ENCODE results near the gene TMPRSS11B.
"Not testable (repeated sequence)": the region's sequence is repeated elsewhere in the genome, so short reads cannot be mapped to it uniquely, and the experiment has no call there.

The TMPRSS11B gene

GRCh38 chr4:68218044-68218443 is 27.4 kb downstream of the TMPRSS11B start:
- DNase-seq (ENCODE audit: low spot score) (no peak), FAIRE-seq (no peak)

- no peak for FAIRE-seq
- no peak for DNase-seq (ENCODE audit: low spot score)
Measured at GRCh38 chr4:68216501-68216900, 29.0 kb downstream of the TMPRSS11B start.

- no peak for DNase-seq (ENCODE audit: low spot score)
- no peak for FAIRE-seq
Measured at GRCh38 chr4:68209003-68209402, 36.5 kb downstream of the TMPRSS11B start.

- FAIRE-seq: not testable (repeated sequence)
Measured at GRCh38 chr4:68194305-68194704, 51.2 kb downstream of the TMPRSS11B start.

GRCh38 chr4:68193194-68193593 is 52.3 kb downstream of the TMPRSS11B start:
- DNase-seq (ENCODE audit: low spot score): no peak
- no peak for FAIRE-seq

More at GRCh38 chr4:68194305-68194704, 51.2 kb downstream of the TMPRSS11B start:
- DNase-seq (ENCODE audit: low spot score): not testable (repeated sequence)

- FAIRE-seq (no peak), DNase-seq (ENCODE audit: low spot score) (no peak)
Measured at GRCh38 chr4:68187145-68187544, 58.3 kb downstream of the TMPRSS11B start.

- DNase-seq (ENCODE audit: low spot score) (no peak), FAIRE-seq (no peak)
Measured at GRCh38 chr4:68184923-68185322, 60.6 kb downstream of the TMPRSS11B start.

- FAIRE-seq (no peak), DNase-seq (ENCODE audit: low spot score) (no peak)
Measured at GRCh38 chr4:68183417-68183816, 62.1 kb downstream of the TMPRSS11B start.

- FAIRE-seq: no peak
- DNase-seq (ENCODE audit: low spot score): no peak
Measured at GRCh38 chr4:68182382-68182820, 63.1 kb downstream of the TMPRSS11B start.

GRCh38 chr4:68180849-68181526 is 64.5 kb downstream of the TMPRSS11B start:
- no peak for FAIRE-seq
- DNase-seq (ENCODE audit: low spot score): no peak

- DNase-seq (ENCODE audit: low spot score) (no peak), FAIRE-seq (no peak)
Measured at GRCh38 chr4:68176904-68177303, 68.6 kb downstream of the TMPRSS11B start.
